A549 (cell line): ENCODE data around the gene ZNF710.

Experiments used
- EHMT2 ChIP-seq: fragments of 200-600 bp; sonication (generic); IDR thresholded peaks from 2 replicates; pipeline ENCODE4 v1.6.1; 2016; ENCODE audit warnings: antibody characterized with exemption, low read depth, mild to moderate bottlenecking, moderate library complexity
- JUNB ChIP-seq: fragments of >200 bp; sonication (Bioruptor Twin); formaldehyde crosslinking; IDR thresholded peaks from 2 replicates; pipeline ENCODE4 v1.6.1; 2016
- MAFK ChIP-seq: fragments of 450-650 bp; IDR thresholded peaks from 2 replicates; pipeline ENCODE4 v1.6.1; 2014; ENCODE audit not compliant: partially characterized antibody
- REST ChIP-seq: fragments of 200-600 bp; sonication (generic); IDR thresholded peaks from 2 replicates; pipeline ENCODE4 v1.6.1; 2016; ENCODE audit warnings: antibody characterized with exemption, mild to moderate bottlenecking, moderate library complexity
- ZC3H11A ChIP-seq: fragments of 450-650 bp; IDR thresholded peaks from 2 replicates; pipeline ENCODE4 v1.6.1; 2014; ENCODE audit warnings: antibody characterized with exemption, mild to moderate bottlenecking
- TF ChIP-seq, protein P1 (sequence below): fragments of >200 bp; sonication (Bioruptor Twin); formaldehyde crosslinking; IDR thresholded peaks from 3 replicates; pipeline ENCODE4 v1.5.1; 2016

GRCh38 chr15:89967881-89968280 lies 33.2 kb upstream of the ZNF710 start:
- TF ChIP-seq, protein P1, sequence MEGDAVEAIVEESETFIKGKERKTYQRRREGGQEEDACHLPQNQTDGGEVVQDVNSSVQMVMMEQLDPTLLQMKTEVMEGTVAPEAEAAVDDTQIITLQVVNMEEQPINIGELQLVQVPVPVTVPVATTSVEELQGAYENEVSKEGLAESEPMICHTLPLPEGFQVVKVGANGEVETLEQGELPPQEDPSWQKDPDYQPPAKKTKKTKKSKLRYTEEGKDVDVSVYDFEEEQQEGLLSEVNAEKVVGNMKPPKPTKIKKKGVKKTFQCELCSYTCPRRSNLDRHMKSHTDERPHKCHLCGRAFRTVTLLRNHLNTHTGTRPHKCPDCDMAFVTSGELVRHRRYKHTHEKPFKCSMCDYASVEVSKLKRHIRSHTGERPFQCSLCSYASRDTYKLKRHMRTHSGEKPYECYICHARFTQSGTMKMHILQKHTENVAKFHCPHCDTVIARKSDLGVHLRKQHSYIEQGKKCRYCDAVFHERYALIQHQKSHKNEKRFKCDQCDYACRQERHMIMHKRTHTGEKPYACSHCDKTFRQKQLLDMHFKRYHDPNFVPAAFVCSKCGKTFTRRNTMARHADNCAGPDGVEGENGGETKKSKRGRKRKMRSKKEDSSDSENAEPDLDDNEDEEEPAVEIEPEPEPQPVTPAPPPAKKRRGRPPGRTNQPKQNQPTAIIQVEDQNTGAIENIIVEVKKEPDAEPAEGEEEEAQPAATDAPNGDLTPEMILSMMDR: no peak
- no peak for TF ChIP-seq ZC3H11A
- TF ChIP-seq EHMT2: no peak
- no peak for TF ChIP-seq JUNB
- no peak for TF ChIP-seq MAFK
- no peak for TF ChIP-seq REST
